ACHN (cell line): Measurements from ENCODE around the gene ARHGEF5.
"Not testable (repeated sequence)": the region's sequence is repeated elsewhere in the genome, so short reads cannot be mapped to it uniquely, and the experiment has no call there.

ENCODE experiments used
- DNase-seq: peaks from one replicate; pipeline ENCODE4 v3.0.0-alpha.2; 2015
- in situ Hi-C: cut with HindIII; loops from 2 replicates; pipeline ENCODE4 v1.10.0; 2017; ENCODE audit warnings: low sequenced_read_pairs, low pct_ligation_motif_present, low pct_unique_long_range_greater_than_20kb

The ARHGEF5 gene

GRCh38 chr7:144408121-144408520 lies 52.9 kb downstream of the ARHGEF5 start:
- no peak for DNase-seq

GRCh38 chr7:144410441-144410840 lies 55.2 kb downstream of the ARHGEF5 start:
- in situ Hi-C loops = no loop called here
- no peak for DNase-seq

More at GRCh38 chr7:144408121-144408520, 52.9 kb downstream of the ARHGEF5 start:
- in situ Hi-C loops = no loop called here

- no peak for DNase-seq
- in situ Hi-C loops = no loop called here
Measured at GRCh38 chr7:144414815-144415214, 59.6 kb downstream of the ARHGEF5 start.

GRCh38 chr7:144415858-144416257 lies 60.7 kb downstream of the ARHGEF5 start:
- in situ Hi-C loops = no loop called here
- DNase-seq = no peak

GRCh38 chr7:144416341-144416740 lies 61.1 kb downstream of the ARHGEF5 start:
- in situ Hi-C loops = no loop called here
- no peak for DNase-seq

GRCh38 chr7:144418931-144419330 lies 63.7 kb downstream of the ARHGEF5 start:
- DNase-seq, in situ Hi-C loops: not testable (repeated sequence)

- in situ Hi-C loops, DNase-seq: not testable (repeated sequence)
Measured at GRCh38 chr7:144427539-144427938, 72.3 kb downstream of the ARHGEF5 start.

- DNase-seq = no peak
- in situ Hi-C loops = no loop called here
Measured at GRCh38 chr7:144428431-144428830, 73.2 kb downstream of the ARHGEF5 start.
